SK-N-DZ (cell line): ENCODE results near the gene SLCO1B3. TPM values are rescaled to one million over a fixed set of nuclear protein-coding genes. Genes with fewer than 3 reads are reported as not detected.
"Not testable (repeated sequence)": the region's sequence is repeated elsewhere in the genome, so short reads cannot be mapped to it uniquely, and the experiment has no call there.

Experiments used
- DNase-seq: peaks from one replicate; pipeline ENCODE4 v3.0.0-alpha.2; 2015; ENCODE audit warnings: low spot score
- polyA plus RNA-seq, 2 experiments: library from polyadenylated mRNA; depleted of rRNA; stranded (reverse); fragments of >200 nt; gene quantifications; 2 replicates each; pipeline ENCODE4 v1.2.3, GENCODE V29; 2014

Gene SLCO1B3
- polyA plus RNA-seq (2014; cell fraction: cytosol; rRNA removed): not detected in 2 replicates
- not detected in 2 replicates for polyA plus RNA-seq (2014; cell fraction: nucleus; rRNA removed)

GRCh38 chr12:20810487-20810886, at the start of gene SLCO1B3:
Gene SLCO1B3 (plus strand): TSS chr12:20810705. CDS start chr12:20815739, 5,034 bp downstream.
- DNase-seq: no peak

GRCh38 chr12:20777420-20777819, 33.1 kb upstream of the SLCO1B3 start:
- no peak for DNase-seq

GRCh38 chr12:20778969-20779368, 31.5 kb upstream of the SLCO1B3 start:
- no peak for DNase-seq

- DNase-seq: not testable (repeated sequence)
Observed at GRCh38 chr12:20779971-20780370, 30.5 kb upstream of the SLCO1B3 start.

GRCh38 chr12:20783796-20784357, 26.6 kb upstream of the SLCO1B3 start:
- not testable (repeated sequence) for DNase-seq

GRCh38 chr12:20792971-20793370, 17.5 kb upstream of the SLCO1B3 start:
- no peak for DNase-seq

GRCh38 chr12:20798554-20798953, 12.0 kb upstream of the SLCO1B3 start:
- no peak for DNase-seq

- no peak for DNase-seq
Observed at GRCh38 chr12:20800160-20800559, 10.3 kb upstream of the SLCO1B3 start.

- DNase-seq: no peak
Observed at GRCh38 chr12:20801035-20801434, 9.5 kb upstream of the SLCO1B3 start.

- no peak for DNase-seq
Observed at GRCh38 chr12:20805921-20806320, 4.6 kb upstream of the SLCO1B3 start.

GRCh38 chr12:20807192-20808080, 3.1 kb upstream of the SLCO1B3 start:
- no peak for DNase-seq

GRCh38 chr12:20808521-20808920, 2.0 kb upstream of the SLCO1B3 start:
- no peak for DNase-seq

GRCh38 chr12:20815574-20815973, 5.1 kb downstream of the SLCO1B3 start:
- no peak for DNase-seq

- DNase-seq: no peak
Observed at GRCh38 chr12:20822415-20822814, 11.9 kb downstream of the SLCO1B3 start.

GRCh38 chr12:20822925-20823324, 12.4 kb downstream of the SLCO1B3 start:
- no peak for DNase-seq

- no peak for DNase-seq
Observed at GRCh38 chr12:20829919-20830318, 19.4 kb downstream of the SLCO1B3 start.

GRCh38 chr12:20830456-20830855, 20.0 kb downstream of the SLCO1B3 start:
- DNase-seq: no peak

- no peak for DNase-seq
Observed at GRCh38 chr12:20832911-20833310, 22.4 kb downstream of the SLCO1B3 start.

- no peak for DNase-seq
Observed at GRCh38 chr12:20852649-20853048, 42.1 kb downstream of the SLCO1B3 start.

GRCh38 chr12:20863056-20863455, 52.6 kb downstream of the SLCO1B3 start:
- DNase-seq: no peak

GRCh38 chr12:20865873-20866272, 55.4 kb downstream of the SLCO1B3 start:
- DNase-seq: no peak

- no peak for DNase-seq
Observed at GRCh38 chr12:20868277-20868676, 57.8 kb downstream of the SLCO1B3 start.

GRCh38 chr12:20883288-20883687, 72.8 kb downstream of the SLCO1B3 start:
- no peak for DNase-seq
